GM12878 (cell line): ENCODE data around the gene TMEM175. TPM values are rescaled to one million over a fixed set of nuclear protein-coding genes. Genes with fewer than 3 reads are reported as not detected.

Experiments used
- ATAC-seq: fragments of 200-7000 bp; cut with Tn5 transposase; 3 replicates; pipeline ENCODE4 v1.9.1; 2020; ENCODE audit warnings: mild to moderate bottlenecking, moderate library complexity
- BruUV-seq: library from RNA; stranded (reverse); fragments of 400-500 nt; replicated peaks from 2 replicates; lab custom pipeline; 2021; lab: Mats Ljungman, UMichigan
- CTCF ChIA-PET: fragments of 300-600 bp; sonication (Branson Sonifier 250); formaldehyde crosslinking; extraction: SDS; loops from one replicate; lab custom pipeline; 2021; ENCODE audit warnings: inconsistent platforms; lab: Yijun Ruan, JAX
- POLR2A ChIA-PET: fragments of 350-600 bp; formaldehyde crosslinking; extraction: SDS; loops from one replicate; lab custom pipeline; 2021; ENCODE audit warnings: inconsistent platforms; lab: Charles Lee
- RAD21 ChIA-PET: fragments of 300-600 bp; sonication (Branson Sonifier 250); formaldehyde crosslinking; loops from one replicate; lab custom pipeline; 2023; ENCODE audit warnings: antibody characterized with exemption; ENCODE audit not compliant: unreplicated experiment; lab: Charles Lee
- SMC1A ChIA-PET: fragments of 300-600 bp; sonication (Branson Sonifier 250); formaldehyde crosslinking; loops from one replicate; lab custom pipeline; 2023; ENCODE audit not compliant: unreplicated experiment, uncharacterized antibody; lab: Charles Lee
- DNase-seq: peaks from one replicate; pipeline ENCODE4 v3.0.0-alpha.2; 2011; ENCODE audit warnings: low read depth, low spot score
- FAIRE-seq: peaks from 3 replicates; lab custom pipeline; 2011; peaks lifted over from hg19 to GRCh38; lab: Jason Lieb, UNC
- H2AFZ ChIP-seq: 2 replicates; pipeline ENCODE4 v1.6.0; 2011; ENCODE audit warnings: low read depth, low read length, control low read depth; ENCODE audit not compliant: control insufficient read depth
- H3K27ac ChIP-seq: 2 replicates; pipeline ENCODE4 v1.5.1; 2011; ENCODE audit warnings: control low read depth; ENCODE audit not compliant: control insufficient read depth, insufficient read depth
- H3K27me3 ChIP-seq, 2 experiments: replicated peaks in 1 of 2; 2 replicates each; pipeline versions ENCODE4 v1.6.0 to v1.6.1; 2011; ENCODE audit warnings: low read length in 1 of 2; ENCODE audit not compliant: control insufficient read depth in 2 of 2, insufficient read depth in 2 of 2
- H3K36me3 ChIP-seq, 2 experiments: 2 replicates each; pipeline ENCODE4 v1.5.1; 2011; ENCODE audit warnings: low read length in 1 of 2; ENCODE audit not compliant: control insufficient read depth in 2 of 2, insufficient read depth in 2 of 2
- H3K4me1 ChIP-seq: 2 replicates; pipeline ENCODE4 v1.6.1; 2011; ENCODE audit warnings: mild to moderate bottlenecking, low read length, moderate library complexity, mixed read lengths; ENCODE audit not compliant: control insufficient read depth, insufficient read depth
- H3K4me2 ChIP-seq: 2 replicates; pipeline ENCODE4 v1.6.0; 2011; ENCODE audit warnings: control low read depth; ENCODE audit not compliant: control insufficient read depth, insufficient read depth
- H3K4me3 ChIP-seq: fragments of 200-600 bp; sonication (generic); 2 replicates; pipeline ENCODE4 v1.5.1; 2016
- H3K79me2 ChIP-seq: 2 replicates; pipeline ENCODE4 v1.6.0; 2011; ENCODE audit warnings: low read length; ENCODE audit not compliant: control insufficient read depth, insufficient read depth
- H3K9ac ChIP-seq: 2 replicates; pipeline ENCODE4 v1.8.0; 2011; ENCODE audit warnings: low read length, control low read depth, mixed read lengths; ENCODE audit not compliant: control insufficient read depth, insufficient read depth
- H3K9me3 ChIP-seq: replicated peaks from 3 replicates; pipeline ENCODE4 v1.5.1; 2011; ENCODE audit warnings: mild to moderate bottlenecking, low read length; ENCODE audit not compliant: control insufficient read depth, insufficient read depth
- H4K20me1 ChIP-seq: 2 replicates; pipeline ENCODE4 v1.6.0; 2011; ENCODE audit not compliant: control insufficient read depth, insufficient read depth
- IRF5 ChIP-seq: fragments of 450-650 bp; IDR thresholded peaks from 2 replicates; pipeline ENCODE4 v1.6.1; 2017; ENCODE audit warnings: borderline replicate concordance
- JUNB ChIP-seq: IDR thresholded peaks from 2 replicates; pipeline ENCODE4 v1.6.1; 2016; ENCODE audit warnings: antibody characterized with exemption, mild to moderate bottlenecking
- NR2F1 ChIP-seq: fragments of 450-650 bp; conservative IDR thresholded peaks from 2 replicates; pipeline ENCODE4 v1.6.1; 2017; ENCODE audit warnings: mild to moderate bottlenecking
- POLR2A ChIP-seq: IDR thresholded peaks from 2 replicates; pipeline ENCODE4 v1.6.1; 2011; ENCODE audit warnings: low read depth, mild to moderate bottlenecking, low read length
- USF1 ChIP-seq: IDR thresholded peaks from 2 replicates; pipeline ENCODE4 v1.6.1; 2011; ENCODE audit warnings: borderline replicate concordance, low read depth, mild to moderate bottlenecking, moderate library complexity, mixed read lengths, low read length; ENCODE audit not compliant: insufficient read depth; ENCODE audit errors: extremely low read length
- YY1 ChIP-seq: IDR thresholded peaks from 2 replicates; pipeline ENCODE4 v1.6.1; 2011; ENCODE audit warnings: low read depth, mild to moderate bottlenecking, low read length
- WGBS: methylation state at CpG from one replicate; pipeline ENCODE4 v1.1.6; 2016; ENCODE audit warnings: low lambda C conversion rate; ENCODE audit not compliant: insufficient replicate concordance, insufficient coverage; ENCODE audit errors: missing lambda C conversion rate; 5-methylcytosine and 5-hydroxymethylcytosine counted together
- in situ Hi-C: fragments of 300-500 bp; cut with MboI; formaldehyde crosslinking; loops from 9 replicates; pipeline ENCODE4 v1.14.3; 2018; ENCODE audit warnings: mixed read lengths
- intact Hi-C: fragments of 100-400 bp; cut with micrococcal nuclease; formaldehyde crosslinking; loops from one replicate; pipeline ENCODE4 v1.14.2; 2022; ENCODE audit not compliant: unreplicated experiment
- polyA plus RNA-seq, 11 experiments: library from polyadenylated mRNA; depleted of rRNA in 4 of 11; unstranded in 6 of 11; stranded (reverse) in 5 of 11; fragments of >200 nt; fragmentation: Nextera tagmentation in 4 of 11; fragmentation: Illumina TruSeq in 1 of 11; extraction: Ambion mirVana in 4 of 11; extraction: Trizol in 1 of 11; gene quantifications; 1 replicate in 1 of 11; 2 replicates in 10 of 11; pipeline versions ENCODE4 v1.2.1 to v1.2.3, GENCODE V29; 2011 to 2016; ENCODE audit warnings: inconsistent platforms in 2 of 11, missing spikeins in 2 of 11, low read depth in 1 of 11
- total RNA-seq, 4 experiments: library from RNA; depleted of rRNA in 3 of 4; stranded (reverse); fragments of >200 nt in 3 of 4; fragmentation: Illumina TruSeq in 1 of 4; extraction: Trizol in 1 of 4; gene quantifications; 2 replicates each; pipeline versions ENCODE4 v1.2.1 to v1.2.3, GENCODE V29; 2013 to 2021

TMEM175 gene
- total and polyA plus RNA-seq, 10 of the 15 experiments (the other 5 are each of a cell fraction or from before 2014, with no cell fraction given) = 0.11 to 39.5 (median 22.3) TPM

- CTCF ChIA-PET = interaction anchor here (1.2 kb wide), 1 partner anchor 89 kb away, joined by 5 read pairs; the partner anchor contains the start of gene IDUA
- intact Hi-C loops (loop anchor here (10.0 kb wide), 1 partner anchor 87 kb away; the partner anchor contains the start of gene IDUA), in situ Hi-C loops (no loop called here)
- FAIRE-seq (no peak), DNase-seq (no peak), ATAC-seq (no peak)
- no peak overlapping the region for H3K27ac ChIP-seq
- H4K20me1 ChIP-seq = no peaks in the 10 kb centered on the region
- RAD21 ChIA-PET = interaction anchor here (1.3 kb wide), 1 partner anchor 89 kb away, joined by 3 read pairs; the partner anchor contains the start of gene IDUA
- no peak for TF ChIP-seq JUNB
- no peak for TF ChIP-seq YY1
- no TSS peak for BruUV-seq
- POLR2A ChIA-PET = no interaction called here
- H3K27me3 ChIP-seq = no peaks in the 10 kb centered on the region
- H3K79me2 ChIP-seq = no peaks in the 10 kb centered on the region
- WGBS = 99% methylated on average over 15 of the region's 15 CpGs
- no peak overlapping the region for H3K4me3 ChIP-seq
- H3K4me1 ChIP-seq = no peaks in the 10 kb centered on the region
- peaks cover 5 to 41% of the 10 kb centered on the region in 2 experiments; a peak in 3 of 4 replicates for H3K36me3 ChIP-seq
- SMC1A ChIA-PET = no interaction called here
- H3K9me3 ChIP-seq = no peaks in the 10 kb centered on the region
- no peak overlapping the region for H2AFZ ChIP-seq
- H3K4me2 ChIP-seq = no peak overlapping the region
- no peak overlapping the region for H3K9ac ChIP-seq
Measured at GRCh38 chr4:898123-898522, 34.1 kb upstream of the TMEM175 start.

GRCh38 chr4:898869-899555 lies 33.2 kb upstream of the TMEM175 start:
- DNase-seq (no peak), ATAC-seq (no peak), FAIRE-seq (no peak)
- Histone ChIP-seq H3K36me3 (peaks cover 3 to 45% of the 10 kb centered on the region in 2 experiments; a peak in 3 of 4 replicates), H3K4me2 (no peak overlapping the region), H3K9me3 (no peaks in the 10 kb centered on the region), H3K9ac (no peak overlapping the region), H2AFZ (no peak overlapping the region), H4K20me1 (no peaks in the 10 kb centered on the region), H3K79me2 (no peaks in the 10 kb centered on the region), H3K4me1 (no peaks in the 10 kb centered on the region), H3K4me3 (no peak overlapping the region), H3K27me3 (no peaks in the 10 kb centered on the region), H3K27ac (no peak overlapping the region)
- TF ChIP-seq POLR2A (peak; percentile 33; the same call in 1 of the 2 replicates), NR2F1 (no peak), USF1 (no peak), IRF5 (no peak)
- SMC1A ChIA-PET = no interaction called here
- in situ Hi-C loops = no loop called here
- intact Hi-C loops = loop anchor here (10.0 kb wide), 1 partner anchor 86 kb away; the partner anchor contains the start of gene IDUA
- RAD21 ChIA-PET = interaction anchor here (0.6 kb wide), 1 partner anchor 23 kb away, joined by 5 read pairs; no protein-coding TSS in a partner anchor
- CTCF ChIA-PET = no interaction called here
- 97% methylated on average over 27 of the region's 27 CpGs for WGBS
- BruUV-seq = no TSS peak
- POLR2A ChIA-PET = no interaction called here
